DOHH2 (cell line): ENCODE data around the gene YTHDF1.

Experiments used
- CTCF ChIP-seq: fragments of 200-600 bp; sonication (generic); IDR thresholded peaks from one replicate; pipeline ENCODE4 v1.5.1; 2014; ENCODE audit warnings: antibody characterized with exemption, mild to moderate bottlenecking, low read depth, low read length; ENCODE audit not compliant: poor library complexity, severe bottlenecking
- EZH2phosphoT487 ChIP-seq: fragments of 200-600 bp; sonication (generic); IDR thresholded peaks from 2 replicates; pipeline ENCODE4 v1.6.1; 2017; ENCODE audit warnings: borderline replicate concordance, mild to moderate bottlenecking, antibody characterized with exemption, low read length, moderate library complexity, mixed read lengths

DNA sequence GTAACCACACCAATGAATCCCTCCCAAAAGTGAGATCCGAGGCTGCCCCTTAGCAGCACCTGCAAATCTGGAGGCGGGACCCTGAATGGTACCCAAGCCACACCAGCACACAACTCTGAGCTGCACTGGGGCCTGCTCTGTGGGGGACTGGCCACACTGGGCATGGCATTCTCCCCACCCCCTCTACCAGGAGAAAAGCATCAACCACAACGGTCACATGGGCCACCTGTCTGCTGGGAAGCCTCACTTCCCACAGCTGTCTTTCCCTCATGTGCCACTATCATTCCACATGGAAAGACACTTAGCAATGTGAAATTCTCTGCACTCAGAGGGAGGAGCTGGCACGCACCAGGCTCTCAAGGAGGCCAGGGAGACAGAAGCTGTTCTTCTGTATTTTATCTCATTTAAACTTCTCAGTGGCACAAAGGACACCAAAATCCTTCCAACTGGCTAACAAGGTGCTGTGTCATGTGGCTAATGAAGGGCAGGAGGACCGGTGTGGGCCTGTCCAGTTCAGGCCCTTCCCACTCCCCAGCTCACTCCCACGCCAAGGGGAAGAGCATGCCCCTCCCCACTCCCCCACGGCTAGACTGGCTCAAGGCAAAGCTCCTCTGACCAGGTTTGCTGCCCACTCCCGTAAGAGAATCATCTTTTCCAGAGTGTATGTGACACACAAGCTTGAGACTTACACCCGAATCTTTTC lies 19.0 kb downstream of the YTHDF1 start:
- TF ChIP-seq CTCF = no peak
- TF ChIP-seq EZH2phosphoT487 = no peak
